Central memory CD8-positive, alpha-beta T cell (primary cell): Measurements from ENCODE around the gene DBN1.

Experiments used
- ATAC-seq: fragments of 150-1000 bp; cut with Tn5 transposase; replicated peaks from 2 replicates; pipeline ENCODE4 v1.10.0; 2022; ENCODE audit warnings: mild to moderate bottlenecking, moderate FRiP score, moderate number of reproducible peaks; ENCODE audit not compliant: poor library complexity, severe bottlenecking; ENCODE audit errors: extremely low read depth
- DNase-seq, 2 donors: peaks; one replicate each; pipeline ENCODE4 v3.0.0; 2021; ENCODE audit warnings: low spot score in 2 of 2
- H3K27ac Mint-ChIP-seq: one replicate; pipeline ENCODE4 v1.8.0; 2022; ENCODE audit warnings: low read depth, mild to moderate bottlenecking, moderate library complexity, mixed read lengths
- H3K27me3 Mint-ChIP-seq: one replicate; pipeline ENCODE4 v1.8.0; 2022; ENCODE audit warnings: mixed read lengths
- H3K36me3 Mint-ChIP-seq: one replicate; pipeline ENCODE4 v1.8.0; 2022; ENCODE audit warnings: mild to moderate bottlenecking, moderate library complexity, mixed read lengths; ENCODE audit not compliant: insufficient read depth
- H3K4me1 Mint-ChIP-seq: one replicate; pipeline ENCODE4 v1.8.0; 2022; ENCODE audit warnings: mixed read lengths
- H3K4me3 Mint-ChIP-seq: one replicate; pipeline ENCODE4 v1.8.0; 2022; ENCODE audit warnings: mild to moderate bottlenecking, moderate library complexity, mixed read lengths
- H3K9me3 Mint-ChIP-seq: one replicate; pipeline ENCODE4 v1.8.0; 2022; ENCODE audit warnings: mixed read lengths

DBN1 gene

GRCh38 chr5:177473443-177474001, at the start of gene DBN1:
DBN1 (minus strand) TSS chr5:177473634; CDS start chr5:177473521, 113 bp downstream.
- Mint-ChIP-seq H3K9me3 (no peaks in the 10 kb centered on the region), H3K4me1 (peaks cover 62% of the 10 kb centered on the region), H3K27me3 (peaks cover 9% of the 10 kb centered on the region), H3K36me3 (peaks cover 9% of the 10 kb centered on the region), H3K4me3 (peak within 1 kb of the TSS; percentile 89), H3K27ac (peak within 1 kb of the TSS; percentile 77)
- ATAC-seq (peak; percentile 29), DNase-seq (no peak)

DNA sequence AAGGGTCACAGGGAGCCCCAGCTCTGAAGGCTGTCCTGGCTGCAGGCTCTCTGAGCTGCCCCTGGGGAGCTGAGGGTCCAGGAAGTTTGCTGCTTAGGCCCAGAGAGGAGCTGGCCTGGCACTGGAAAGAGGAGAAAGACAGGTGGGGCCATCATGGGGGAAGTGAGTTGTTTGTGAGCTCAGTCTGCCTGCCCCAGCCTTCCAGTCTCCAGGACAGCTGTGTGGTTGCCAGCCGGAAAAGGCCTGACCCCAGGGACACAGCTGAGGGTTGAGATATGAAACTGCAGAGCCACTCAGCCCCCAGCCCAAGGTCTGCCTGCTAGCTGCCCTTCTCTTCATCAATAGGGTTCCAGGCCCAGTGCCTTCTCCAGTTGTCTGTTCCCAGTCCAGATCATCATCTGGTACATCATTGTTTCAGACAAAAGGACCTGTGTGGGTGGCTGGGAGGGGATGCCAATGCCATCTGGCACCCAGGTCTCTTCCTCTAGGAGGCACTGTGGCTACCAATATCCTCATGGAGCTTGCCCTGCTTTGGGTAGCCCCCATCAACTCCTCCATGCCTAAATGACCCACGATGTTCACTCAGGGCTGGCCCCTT, 47.6 kb upstream of the DBN1 start:
- DNase-seq (no peak), ATAC-seq (no peak)
- H3K27me3 Mint-ChIP-seq: no peaks in the 10 kb centered on the region
- peak overlapping the region; percentile 86 for H3K27ac Mint-ChIP-seq
- H3K4me3 Mint-ChIP-seq: no peak overlapping the region
- peaks cover 21% of the 10 kb centered on the region for H3K36me3 Mint-ChIP-seq
- peaks cover 45% of the 10 kb centered on the region for H3K4me1 Mint-ChIP-seq
- H3K9me3 Mint-ChIP-seq: no peaks in the 10 kb centered on the region

GRCh38 chr5:177520271-177520670, 46.8 kb upstream of the DBN1 start:
- Mint-ChIP-seq H3K4me3 (no peak overlapping the region), H3K9me3 (no peaks in the 10 kb centered on the region), H3K27me3 (no peaks in the 10 kb centered on the region), H3K4me1 (peaks cover 52% of the 10 kb centered on the region), H3K27ac (peak overlapping the region; percentile 86), H3K36me3 (peaks cover 22% of the 10 kb centered on the region)
- no peak for DNase-seq
- ATAC-seq: no peak

DNA sequence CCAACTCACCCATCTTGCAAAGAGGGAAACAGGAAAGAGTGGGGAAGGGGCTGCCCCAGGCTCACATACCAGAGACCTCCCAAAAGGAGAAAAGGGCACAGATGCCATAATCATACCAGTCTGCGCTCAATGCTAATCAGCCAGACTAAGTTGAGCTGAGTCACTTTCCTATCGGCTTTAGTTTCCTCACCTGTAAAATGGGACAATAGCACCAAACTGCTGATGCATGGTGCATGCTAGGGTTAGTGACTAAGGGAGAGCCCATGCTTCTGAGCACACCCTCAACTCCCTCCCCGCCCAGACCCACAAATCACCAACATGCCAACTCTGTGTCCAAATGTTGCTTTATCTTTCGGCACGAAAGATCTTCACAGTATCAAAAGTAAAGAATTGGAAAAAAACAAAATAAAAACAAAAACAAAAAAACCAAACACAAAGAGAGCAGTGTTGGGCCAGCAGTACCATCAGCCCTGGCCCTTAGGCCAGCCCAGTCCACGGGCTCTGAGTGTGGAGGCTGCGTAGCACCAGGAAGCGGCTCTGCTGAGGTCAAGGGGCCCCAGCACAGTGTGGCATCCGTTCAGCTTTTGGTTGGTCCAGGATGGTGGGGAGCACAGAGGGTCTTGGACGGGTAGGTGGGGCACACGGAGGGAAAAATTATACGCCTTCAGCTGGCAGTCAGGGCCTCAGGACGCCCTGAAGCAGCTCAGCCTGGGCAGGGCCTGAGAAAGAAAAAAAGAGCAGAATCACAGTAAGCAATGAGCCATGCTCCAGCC, 46.2 kb upstream of the DBN1 start:
- DNase-seq: no peak
- H3K36me3 Mint-ChIP-seq: peaks cover 24% of the 10 kb centered on the region
- H3K4me3 Mint-ChIP-seq: peak overlapping the region; percentile 29
- no peaks in the 10 kb centered on the region for H3K9me3 Mint-ChIP-seq
- ATAC-seq: no peak
- peak overlapping the region; percentile 86 for H3K27ac Mint-ChIP-seq
- H3K27me3 Mint-ChIP-seq: no peaks in the 10 kb centered on the region
- H3K4me1 Mint-ChIP-seq: peaks cover 52% of the 10 kb centered on the region

DNA sequence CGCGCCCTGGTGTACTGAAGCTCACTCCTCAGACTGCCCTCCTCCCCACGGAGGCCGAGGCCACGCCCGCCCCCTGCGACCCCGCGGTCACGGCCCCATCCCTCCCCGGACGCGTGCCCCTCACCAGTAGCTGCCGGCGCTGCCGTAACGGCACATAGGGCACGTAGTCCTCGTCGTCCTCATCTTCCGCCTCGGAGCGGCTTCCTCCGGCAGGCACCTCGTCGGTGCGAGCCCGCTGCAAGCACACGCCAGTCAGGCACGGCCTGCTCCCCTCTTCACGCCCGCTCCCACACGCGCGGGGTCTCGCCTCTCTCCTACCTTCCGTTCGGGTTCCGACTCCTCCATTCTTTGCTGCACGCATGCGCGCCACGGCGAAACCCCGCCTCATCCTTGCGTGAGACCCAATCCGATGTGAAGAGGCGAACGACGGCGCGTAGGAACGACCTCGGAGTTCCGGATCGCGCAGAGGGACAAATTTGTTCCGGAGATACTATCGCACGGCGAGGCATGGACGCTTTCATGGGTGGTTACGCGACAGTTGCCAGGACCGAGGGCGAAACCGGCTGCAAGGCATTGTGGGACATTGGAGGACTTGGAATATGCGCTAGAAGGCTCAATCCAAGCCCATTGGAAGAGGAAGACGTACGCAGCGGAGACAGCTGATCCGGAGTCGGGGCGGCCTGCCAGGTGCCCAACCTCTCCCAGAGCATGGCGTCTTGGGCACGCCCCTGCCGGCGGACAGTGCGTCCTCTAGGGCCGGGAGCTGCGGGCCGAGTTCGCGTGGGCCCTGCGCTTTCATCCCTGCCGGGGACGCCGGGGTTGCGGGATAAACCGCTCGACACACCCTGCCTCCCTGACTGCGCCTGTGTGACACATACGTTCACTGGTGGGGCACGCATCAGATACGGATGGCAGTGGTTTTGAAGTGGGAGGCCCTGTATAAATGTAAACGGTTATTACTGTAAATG, 43.5 kb upstream of the DBN1 start, which contains the start of gene DDX41:
Gene DDX41 (minus strand): TSS at position 361 of the 968 bp plus-strand sequence. CDS start 16 bp downstream, at position 345.
- Mint-ChIP-seq H3K27me3 (no peaks in the 10 kb centered on the region), H3K4me1 (peaks cover 57% of the 10 kb centered on the region), H3K9me3 (no peaks in the 10 kb centered on the region), H3K4me3 (peak within 1 kb of the TSS; percentile 94), H3K36me3 (peaks cover 21% of the 10 kb centered on the region), H3K27ac (peak within 1 kb of the TSS; percentile 89)
- DNase-seq (peak; percentile 85 to 89), ATAC-seq (peak; percentile 88)

DNA sequence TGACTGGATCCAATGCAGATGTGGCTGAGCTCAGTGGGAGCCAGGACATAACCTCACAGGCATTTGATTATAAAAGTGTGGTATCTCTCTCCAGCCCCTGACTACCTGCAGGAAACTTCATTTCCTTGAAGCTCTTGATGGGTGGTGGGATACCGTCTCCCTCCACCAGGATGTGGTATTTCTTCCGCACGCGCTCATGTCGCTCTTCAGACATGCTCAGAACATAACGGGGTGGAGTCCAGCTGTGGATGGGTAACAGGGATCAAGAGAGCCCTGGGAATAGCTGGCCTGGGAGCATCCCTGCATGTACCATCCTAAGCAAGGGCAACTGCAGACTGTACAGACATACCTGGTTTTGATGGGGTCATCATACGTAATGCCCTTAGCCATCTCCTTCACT, 42.1 kb upstream of the DBN1 start:
- H3K9me3 Mint-ChIP-seq: no peaks in the 10 kb centered on the region
- H3K4me3 Mint-ChIP-seq: peak overlapping the region; percentile 94
- peaks cover 22% of the 10 kb centered on the region for H3K36me3 Mint-ChIP-seq
- peak overlapping the region; percentile 89 for H3K27ac Mint-ChIP-seq
- no peak for DNase-seq
- H3K4me1 Mint-ChIP-seq: peaks cover 44% of the 10 kb centered on the region
- no peak for ATAC-seq
- H3K27me3 Mint-ChIP-seq: no peaks in the 10 kb centered on the region

- peaks cover 21% of the 10 kb centered on the region for H3K36me3 Mint-ChIP-seq
Measured at GRCh38 chr5:177514541-177514940, 41.1 kb upstream of the DBN1 start.

DNA sequence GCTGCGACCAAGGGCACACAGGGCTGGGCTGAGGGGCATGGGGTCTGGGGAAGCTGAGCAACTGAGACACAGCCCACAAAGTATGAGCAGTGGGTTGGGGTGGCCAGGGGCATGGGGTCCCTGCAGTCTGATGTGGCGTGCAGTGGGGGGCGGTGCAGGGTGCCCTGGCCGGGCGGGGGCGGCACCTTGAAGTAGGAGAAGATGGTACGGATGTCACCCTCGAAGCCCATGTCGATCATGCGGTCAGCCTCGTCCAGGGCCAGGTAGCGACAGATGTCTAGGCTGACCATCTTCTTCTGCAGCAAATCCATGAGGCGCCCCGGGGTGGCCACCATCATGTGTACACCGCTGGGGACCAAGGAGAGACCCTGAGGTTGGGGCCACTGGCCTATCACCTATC, 40.1 kb upstream of the DBN1 start:
- Mint-ChIP-seq H3K27ac (no peak overlapping the region), H3K27me3 (no peaks in the 10 kb centered on the region), H3K4me3 (no peak overlapping the region), H3K4me1 (peaks cover 38% of the 10 kb centered on the region), H3K36me3 (peaks cover 20% of the 10 kb centered on the region), H3K9me3 (no peaks in the 10 kb centered on the region)
- DNase-seq (no peak), ATAC-seq (no peak)

More at GRCh38 chr5:177514541-177514940, 41.1 kb upstream of the DBN1 start:
- ATAC-seq (no peak), DNase-seq (no peak)
- Mint-ChIP-seq H3K27ac (no peak overlapping the region), H3K4me1 (peaks cover 38% of the 10 kb centered on the region), H3K9me3 (no peaks in the 10 kb centered on the region), H3K27me3 (no peaks in the 10 kb centered on the region), H3K4me3 (no peak overlapping the region)

DNA sequence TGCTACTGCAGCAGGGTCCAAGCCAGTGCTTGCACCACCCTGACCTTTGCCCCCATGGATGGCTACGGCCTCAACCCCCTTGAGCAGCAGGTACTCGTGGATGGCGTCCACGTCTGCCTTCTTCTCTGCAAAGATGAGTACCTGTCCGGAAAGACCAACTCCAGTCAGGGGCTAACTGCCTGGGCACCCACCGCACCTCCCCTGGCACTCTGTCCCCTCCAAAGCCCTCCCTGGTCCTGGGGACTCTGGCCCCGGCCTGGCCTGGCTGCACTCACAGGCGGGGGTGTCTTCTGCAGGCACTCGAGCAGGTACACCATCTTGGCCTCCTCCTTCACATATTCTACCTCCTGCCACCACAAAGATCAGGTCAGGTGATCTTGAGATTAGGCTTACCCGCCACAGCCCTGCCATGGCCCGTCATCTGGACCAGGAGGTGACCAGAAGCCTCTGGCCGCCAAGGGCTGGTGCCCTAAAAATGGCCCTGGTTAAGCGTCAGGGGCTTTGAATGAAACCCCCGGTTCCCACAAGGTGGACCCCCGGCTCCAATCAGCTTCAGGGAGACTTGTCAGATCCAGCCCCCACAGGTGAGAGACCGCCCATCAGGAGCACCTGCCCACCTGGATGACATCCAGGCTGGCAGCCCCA, 39.4 kb upstream of the DBN1 start:
- ATAC-seq: no peak
- Mint-ChIP-seq H3K27ac (no peak overlapping the region), H3K4me3 (no peak overlapping the region)

GRCh38 chr5:177511796-177512675, 38.6 kb upstream of the DBN1 start:
- ATAC-seq (no peak), DNase-seq (no peak)
- Mint-ChIP-seq H3K4me3 (no peak overlapping the region), H3K4me1 (peaks cover 32% of the 10 kb centered on the region), H3K36me3 (peaks cover 18% of the 10 kb centered on the region), H3K9me3 (no peaks in the 10 kb centered on the region), H3K27me3 (no peaks in the 10 kb centered on the region), H3K27ac (no peak overlapping the region)

More for the DNA sequence above, 39.4 kb upstream of the DBN1 start:
- no peak for DNase-seq
- H3K4me1 Mint-ChIP-seq: peaks cover 38% of the 10 kb centered on the region
- H3K27me3 Mint-ChIP-seq: no peaks in the 10 kb centered on the region
- peaks cover 20% of the 10 kb centered on the region for H3K36me3 Mint-ChIP-seq
- H3K9me3 Mint-ChIP-seq: no peaks in the 10 kb centered on the region

- H3K27me3 Mint-ChIP-seq: no peaks in the 10 kb centered on the region
- H3K4me1 Mint-ChIP-seq: peaks cover 23% of the 10 kb centered on the region
- ATAC-seq (no peak), DNase-seq (no peak)
- no peak overlapping the region for H3K4me3 Mint-ChIP-seq
- H3K27ac Mint-ChIP-seq: no peak overlapping the region
- H3K36me3 Mint-ChIP-seq: peaks cover 12% of the 10 kb centered on the region
- no peaks in the 10 kb centered on the region for H3K9me3 Mint-ChIP-seq
Measured at GRCh38 chr5:177511181-177511580, 37.7 kb upstream of the DBN1 start.
